Measurements from ENCODE around the gene HABP4.

HABP4 gene

DNA sequence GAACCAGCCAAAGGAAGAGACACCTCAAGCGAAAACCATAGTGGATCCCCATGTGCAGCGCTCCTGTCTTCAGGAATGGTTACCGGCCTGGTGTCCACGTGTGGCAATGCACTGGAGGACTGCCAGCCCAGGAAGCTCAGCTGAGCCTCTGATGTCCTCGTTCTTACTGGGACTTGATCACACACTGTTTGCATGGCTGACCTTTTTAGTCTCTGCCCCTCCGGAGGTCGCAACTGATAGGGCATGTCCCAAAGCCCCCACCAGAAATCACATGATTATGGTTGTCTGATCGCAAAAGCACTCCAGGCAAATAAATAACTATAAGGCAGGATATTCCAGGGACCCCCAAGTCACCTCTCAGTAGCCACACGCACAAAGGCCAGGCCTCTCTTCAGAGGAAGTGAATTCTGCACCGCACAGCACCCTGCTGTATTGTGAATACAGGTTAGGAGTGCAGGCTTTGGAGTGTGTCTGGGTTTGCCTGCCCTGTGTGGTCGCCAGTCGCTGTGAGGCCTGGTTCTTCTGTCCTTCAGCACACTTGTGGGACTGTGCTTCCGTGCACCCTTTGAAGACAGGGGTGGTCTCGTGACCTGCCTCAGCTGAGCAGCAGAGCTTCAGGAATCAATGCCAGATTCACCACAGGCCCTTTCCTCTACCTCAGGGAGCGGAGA lies 13.4 kb upstream of the HABP4 start:
- H2AFZ ChIP-seq (ENCODE audit: low read depth, low read length): no peak overlapping the region

DNA sequence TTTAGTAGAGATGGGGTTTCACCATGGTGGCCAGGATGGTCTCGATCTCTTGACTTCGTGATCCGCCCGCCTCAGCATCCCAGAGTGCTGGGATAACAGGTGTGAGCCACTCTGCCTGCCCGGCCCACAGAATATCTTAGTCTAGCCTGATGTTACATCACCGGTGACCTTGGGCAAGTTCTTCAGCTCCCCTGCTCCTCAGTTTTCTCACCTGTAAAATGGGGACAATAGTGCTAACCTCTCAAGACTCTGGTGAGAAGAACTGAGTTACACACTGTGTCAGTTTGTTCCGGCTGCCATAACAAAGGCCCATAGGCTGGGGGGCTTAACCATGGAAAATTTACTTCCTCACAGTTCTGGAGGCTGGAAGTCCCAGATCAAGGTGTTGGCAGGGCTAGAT lies 12.5 kb upstream of the HABP4 start:
- Histone ChIP-seq H3K4me2 (ENCODE audit: low read length) (no peak overlapping the region), H3K9ac (ENCODE audit: low read length) (no peak overlapping the region), H3K4me1 (ENCODE audit: low read length) (no peaks in the 10 kb centered on the region), H3K27me3 (ENCODE audit: low read depth, low read length) (no peaks in the 10 kb centered on the region), H3K79me2 (ENCODE audit: low read length) (no peaks in the 10 kb centered on the region), H3K4me3 (ENCODE audit: low read length) (no peak overlapping the region), H3K9me3 (ENCODE audit: insufficient read depth, low read length) (no peaks in the 10 kb centered on the region), H3K36me3 (replicated peaks; ENCODE audit: low read depth, low read length) (no peaks in the 10 kb centered on the region), H2AFZ (ENCODE audit: low read depth, low read length) (no peak overlapping the region), H4K20me1 (ENCODE audit: insufficient read depth, low read length) (no peaks in the 10 kb centered on the region), H3K27ac (ENCODE audit: low read length) (no peak overlapping the region)
- TF ChIP-seq, protein P1, sequence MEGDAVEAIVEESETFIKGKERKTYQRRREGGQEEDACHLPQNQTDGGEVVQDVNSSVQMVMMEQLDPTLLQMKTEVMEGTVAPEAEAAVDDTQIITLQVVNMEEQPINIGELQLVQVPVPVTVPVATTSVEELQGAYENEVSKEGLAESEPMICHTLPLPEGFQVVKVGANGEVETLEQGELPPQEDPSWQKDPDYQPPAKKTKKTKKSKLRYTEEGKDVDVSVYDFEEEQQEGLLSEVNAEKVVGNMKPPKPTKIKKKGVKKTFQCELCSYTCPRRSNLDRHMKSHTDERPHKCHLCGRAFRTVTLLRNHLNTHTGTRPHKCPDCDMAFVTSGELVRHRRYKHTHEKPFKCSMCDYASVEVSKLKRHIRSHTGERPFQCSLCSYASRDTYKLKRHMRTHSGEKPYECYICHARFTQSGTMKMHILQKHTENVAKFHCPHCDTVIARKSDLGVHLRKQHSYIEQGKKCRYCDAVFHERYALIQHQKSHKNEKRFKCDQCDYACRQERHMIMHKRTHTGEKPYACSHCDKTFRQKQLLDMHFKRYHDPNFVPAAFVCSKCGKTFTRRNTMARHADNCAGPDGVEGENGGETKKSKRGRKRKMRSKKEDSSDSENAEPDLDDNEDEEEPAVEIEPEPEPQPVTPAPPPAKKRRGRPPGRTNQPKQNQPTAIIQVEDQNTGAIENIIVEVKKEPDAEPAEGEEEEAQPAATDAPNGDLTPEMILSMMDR (IDR thresholded peaks at IDR 0.05; ENCODE audit: low read depth, low read length): no peak
- TF ChIP-seq EZH2phosphoT487 (IDR thresholded peaks at IDR 0.05; ENCODE audit: low read depth): no peak

More for the DNA sequence above, 13.4 kb upstream of the HABP4 start:
- Histone ChIP-seq H3K79me2 (ENCODE audit: low read length) (no peaks in the 10 kb centered on the region), H3K4me3 (ENCODE audit: low read length) (no peak overlapping the region), H3K36me3 (replicated peaks; ENCODE audit: low read depth, low read length) (no peaks in the 10 kb centered on the region), H3K4me1 (ENCODE audit: low read length) (no peaks in the 10 kb centered on the region), H3K27ac (ENCODE audit: low read length) (no peak overlapping the region), H4K20me1 (ENCODE audit: insufficient read depth, low read length) (no peaks in the 10 kb centered on the region), H3K27me3 (ENCODE audit: low read depth, low read length) (no peaks in the 10 kb centered on the region), H3K9ac (ENCODE audit: low read length) (no peak overlapping the region), H3K9me3 (ENCODE audit: insufficient read depth, low read length) (no peaks in the 10 kb centered on the region), H3K4me2 (ENCODE audit: low read length) (no peak overlapping the region)
- TF ChIP-seq, protein P1 (IDR thresholded peaks at IDR 0.05; ENCODE audit: low read depth, low read length): no peak
- no peak for TF ChIP-seq EZH2phosphoT487 (IDR thresholded peaks at IDR 0.05; ENCODE audit: low read depth)

DNA sequence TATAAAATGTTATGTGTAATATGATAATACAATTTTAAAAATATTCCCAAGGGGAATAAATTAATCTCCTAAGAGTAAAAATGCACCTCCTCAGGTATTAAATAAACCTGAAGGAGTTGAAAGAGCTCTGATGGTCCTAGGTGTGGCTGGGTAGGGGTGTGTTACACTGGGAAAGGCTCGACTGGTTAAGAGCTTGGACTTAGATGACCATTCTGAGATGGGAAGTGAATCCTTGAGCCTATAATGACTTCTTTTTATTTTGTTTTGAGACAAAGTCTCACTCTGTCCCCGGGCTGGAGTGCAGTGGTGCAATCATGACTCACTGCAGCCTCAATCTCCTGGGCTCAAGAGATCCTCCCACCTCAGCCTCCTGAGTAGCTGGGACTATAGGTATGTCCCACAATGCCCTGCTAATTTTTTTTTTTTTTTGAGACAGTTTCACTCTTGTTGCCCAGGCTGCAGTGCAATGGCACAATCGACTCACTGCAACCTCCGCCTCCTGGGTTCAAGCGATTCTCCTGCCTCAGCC lies 9.2 kb upstream of the HABP4 start:
- no peak overlapping the region for H3K4me3 ChIP-seq (ENCODE audit: low read length)
- H3K9ac ChIP-seq (ENCODE audit: low read length): no peak overlapping the region
- H3K4me1 ChIP-seq (ENCODE audit: low read length): no peaks in the 10 kb centered on the region
- H3K9me3 ChIP-seq (ENCODE audit: insufficient read depth, low read length): no peaks in the 10 kb centered on the region
- H3K4me2 ChIP-seq (ENCODE audit: low read length): no peak overlapping the region
- no peak overlapping the region for H2AFZ ChIP-seq (ENCODE audit: low read depth, low read length)
- H3K36me3 ChIP-seq (replicated peaks; ENCODE audit: low read depth, low read length): no peaks in the 10 kb centered on the region
- TF ChIP-seq, protein P1 (IDR thresholded peaks at IDR 0.05; ENCODE audit: low read depth, low read length): no peak
- no peak for TF ChIP-seq EZH2phosphoT487 (IDR thresholded peaks at IDR 0.05; ENCODE audit: low read depth)
- H3K27ac ChIP-seq (ENCODE audit: low read length): no peak overlapping the region
- H4K20me1 ChIP-seq (ENCODE audit: insufficient read depth, low read length): no peaks in the 10 kb centered on the region
- no peaks in the 10 kb centered on the region for H3K79me2 ChIP-seq (ENCODE audit: low read length)
- no peaks in the 10 kb centered on the region for H3K27me3 ChIP-seq (ENCODE audit: low read depth, low read length)

DNA sequence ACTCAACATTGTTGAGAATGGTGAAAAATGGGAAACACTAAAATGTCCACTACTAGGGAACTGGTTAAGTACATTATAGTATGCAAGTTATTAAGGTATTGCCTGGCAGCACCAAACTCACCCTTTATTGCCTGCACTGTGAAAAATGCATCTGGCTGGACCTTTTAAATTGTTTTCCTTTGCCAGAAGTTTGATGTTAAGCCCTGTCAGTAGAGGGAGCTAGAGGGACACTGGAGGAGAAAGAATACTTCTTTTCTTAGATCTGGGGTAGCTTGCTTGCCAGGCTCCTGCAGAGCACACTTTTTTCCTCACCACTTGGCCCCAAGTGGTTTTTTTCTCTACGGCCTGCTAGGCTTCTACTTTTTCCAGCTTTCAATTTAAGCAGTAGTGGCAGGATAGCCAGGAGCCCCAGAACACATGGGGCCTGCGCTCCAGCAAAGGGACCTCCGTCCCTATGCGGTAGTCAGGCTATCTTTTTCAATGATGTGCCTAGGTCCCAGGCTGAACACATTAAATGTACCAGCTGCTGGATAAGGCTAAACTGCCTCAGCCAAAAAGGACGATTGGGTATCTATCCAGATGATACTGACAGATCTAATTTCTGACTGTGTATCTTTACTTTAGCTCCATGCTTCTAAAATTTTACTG lies 8.0 kb upstream of the HABP4 start:
- Histone ChIP-seq H2AFZ (ENCODE audit: low read depth, low read length) (no peak overlapping the region), H3K9me3 (ENCODE audit: insufficient read depth, low read length) (no peaks in the 10 kb centered on the region), H3K9ac (ENCODE audit: low read length) (no peak overlapping the region), H3K36me3 (replicated peaks; ENCODE audit: low read depth, low read length) (no peaks in the 10 kb centered on the region), H3K79me2 (ENCODE audit: low read length) (no peaks in the 10 kb centered on the region), H3K4me1 (ENCODE audit: low read length) (no peaks in the 10 kb centered on the region), H3K27ac (ENCODE audit: low read length) (no peak overlapping the region), H4K20me1 (ENCODE audit: insufficient read depth, low read length) (no peaks in the 10 kb centered on the region), H3K27me3 (ENCODE audit: low read depth, low read length) (no peaks in the 10 kb centered on the region), H3K4me2 (ENCODE audit: low read length) (no peak overlapping the region), H3K4me3 (ENCODE audit: low read length) (no peak overlapping the region)
- no peak for TF ChIP-seq EZH2phosphoT487 (IDR thresholded peaks at IDR 0.05; ENCODE audit: low read depth)
- TF ChIP-seq, protein P1 (IDR thresholded peaks at IDR 0.05; ENCODE audit: low read depth, low read length): peak; percentile 72
